T1000 (cell line): Measurements from ENCODE around the gene WDR35.
"Not testable (repeated sequence)": the region's sequence is repeated elsewhere in the genome, so short reads cannot be mapped to it uniquely, and the experiment has no call there.

Source experiments
- DNase-seq: peaks from one replicate; lab custom pipeline; 2025; ENCODE audit warnings: mixed read lengths; lab: John Stamatoyannopoulos, UW

Gene WDR35

DNA sequence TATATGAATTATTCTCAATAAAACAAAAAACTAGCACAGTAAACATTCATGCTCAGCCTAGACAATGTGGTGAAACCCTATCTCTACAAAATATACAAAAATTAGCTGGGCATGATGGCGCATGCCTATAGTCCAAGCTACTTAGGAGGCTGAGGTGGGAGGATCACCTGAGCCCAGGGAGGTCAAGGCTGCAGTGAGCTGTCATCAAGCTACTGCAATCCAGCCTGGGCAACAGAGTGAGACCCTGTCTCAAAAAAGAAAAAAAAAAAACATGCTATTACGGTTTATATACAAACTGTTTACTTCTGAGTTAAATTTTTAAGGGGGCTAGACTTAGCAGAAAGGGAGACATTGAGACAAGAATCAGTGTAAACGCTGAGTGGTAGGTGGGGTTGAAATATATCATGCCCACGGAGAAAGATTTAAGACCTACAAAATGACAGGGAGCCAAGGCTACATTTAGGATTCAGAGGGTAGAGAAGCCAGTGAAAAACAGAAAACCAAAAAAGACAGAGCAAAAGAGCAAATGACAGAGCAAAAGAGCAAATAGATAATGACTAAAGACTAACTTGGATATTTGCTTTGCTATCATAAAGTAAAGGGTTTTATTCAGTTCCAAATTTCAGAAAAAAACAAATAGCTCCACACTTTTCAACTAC lies 95.6 kb downstream of the WDR35 start:
- DNase-seq, result no peak

DNA sequence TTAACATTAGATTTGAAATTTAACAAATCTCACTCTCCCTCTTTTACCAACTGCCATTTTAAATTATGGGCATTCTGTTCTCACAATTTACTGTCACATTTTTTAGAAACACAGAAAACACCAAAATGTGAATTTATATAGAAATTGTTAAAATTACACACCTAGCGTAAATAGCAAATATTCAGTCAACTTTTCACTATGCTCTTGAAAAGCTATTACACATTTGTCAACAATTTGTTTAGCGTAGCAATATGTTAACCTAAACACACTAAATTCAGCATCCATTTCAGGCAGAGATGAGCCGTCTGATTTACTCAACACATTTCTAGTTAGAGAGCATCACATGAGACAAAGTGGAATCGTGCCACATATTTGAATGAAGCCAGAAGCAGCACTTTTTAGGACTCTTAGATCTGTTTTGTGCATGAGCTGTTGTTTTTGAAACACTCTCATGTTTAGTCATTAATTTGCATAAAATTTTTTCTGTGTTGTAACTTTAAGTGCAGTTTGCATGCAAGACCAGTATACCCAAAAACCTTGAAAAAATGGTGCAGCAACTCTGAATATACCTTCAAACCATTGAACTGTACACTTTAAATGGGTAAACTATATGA lies 96.3 kb downstream of the WDR35 start:
- DNase-seq, result no peak

DNA sequence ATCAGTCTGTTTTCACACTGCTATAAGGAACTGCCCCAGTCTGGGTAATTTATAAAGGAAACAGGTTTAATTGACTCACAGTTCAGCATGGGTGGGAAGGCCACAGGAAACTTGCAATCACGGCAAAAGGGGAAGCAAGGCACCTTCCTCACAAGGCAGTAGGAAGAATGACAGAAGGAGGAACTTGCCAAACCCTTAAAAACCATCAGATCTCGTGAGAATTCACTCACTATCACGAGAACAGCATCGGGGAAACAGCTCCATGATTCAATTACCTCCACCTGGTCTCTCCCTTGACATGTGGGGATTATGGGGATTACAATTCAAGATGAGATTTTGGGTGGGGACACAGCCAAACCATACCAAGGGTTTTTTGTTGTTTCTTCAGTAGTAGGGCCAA lies 97.9 kb downstream of the WDR35 start:
- DNase-seq, result not testable (repeated sequence)

DNA sequence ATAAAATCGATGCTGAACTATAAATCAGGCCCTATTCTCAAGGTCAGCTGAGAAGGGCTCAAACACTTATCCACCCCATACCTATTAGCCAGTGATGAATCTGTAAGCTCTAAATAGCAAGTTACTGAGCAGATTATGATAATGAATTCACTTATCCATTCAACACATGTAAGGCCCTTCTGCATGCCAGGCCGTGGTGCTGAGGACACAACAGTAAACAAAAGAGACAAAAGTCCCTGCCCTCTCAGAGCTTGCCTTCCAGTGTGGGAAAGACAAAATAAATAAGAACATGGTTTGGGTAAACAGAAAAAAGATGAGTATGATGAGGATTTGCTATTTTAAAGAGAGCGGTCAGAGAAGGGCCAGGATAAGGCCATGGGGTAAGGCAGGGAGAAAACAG lies 99.8 kb downstream of the WDR35 start:
- DNase-seq, result no peak

- no peak for DNase-seq
Observed at GRCh38 chr2:19888831-19889230, 101.1 kb downstream of the WDR35 start.

DNA sequence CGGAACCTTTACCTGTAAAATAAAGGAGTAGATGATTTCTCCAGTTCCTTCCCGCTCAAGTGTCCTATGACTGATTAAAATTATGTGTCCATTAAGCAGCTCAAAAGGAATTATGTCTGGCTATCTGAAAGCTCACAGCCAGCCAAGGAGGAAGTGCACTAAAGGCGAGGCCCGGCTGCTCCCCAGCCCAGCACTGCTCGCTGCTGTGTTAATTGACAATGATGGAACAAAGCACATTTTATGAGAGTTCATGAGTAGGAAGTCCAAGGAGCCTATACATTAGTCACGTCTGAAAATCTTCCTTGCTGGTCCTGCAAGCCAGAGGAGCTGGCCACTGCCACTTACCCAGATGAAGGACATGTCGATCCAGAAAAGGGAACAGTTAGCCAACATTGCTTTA lies 102.4 kb downstream of the WDR35 start:
- DNase-seq, result no peak

DNA sequence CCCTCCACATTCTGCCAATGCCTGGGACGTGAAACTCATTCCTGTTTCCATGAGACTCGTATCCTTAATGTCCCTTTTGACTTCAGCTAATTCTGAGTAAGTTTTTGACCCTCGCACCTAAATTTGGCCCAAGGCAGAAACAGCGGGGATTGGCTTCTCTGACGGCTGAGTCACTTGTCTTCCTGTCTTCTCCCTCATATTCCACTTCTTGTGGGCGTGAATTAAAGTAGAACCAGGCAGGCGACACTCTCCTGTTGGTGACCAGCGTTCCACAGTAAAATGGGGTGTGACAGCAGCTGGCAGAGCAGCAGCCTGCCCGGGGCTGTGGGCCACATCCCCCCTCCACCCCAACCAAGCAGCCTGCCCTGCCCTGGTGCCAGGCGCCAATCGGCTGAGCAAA lies 103.6 kb downstream of the WDR35 start:
- no peak for DNase-seq

GRCh38 chr2:19885791-19886190 lies 104.1 kb downstream of the WDR35 start:
- no peak for DNase-seq

DNA sequence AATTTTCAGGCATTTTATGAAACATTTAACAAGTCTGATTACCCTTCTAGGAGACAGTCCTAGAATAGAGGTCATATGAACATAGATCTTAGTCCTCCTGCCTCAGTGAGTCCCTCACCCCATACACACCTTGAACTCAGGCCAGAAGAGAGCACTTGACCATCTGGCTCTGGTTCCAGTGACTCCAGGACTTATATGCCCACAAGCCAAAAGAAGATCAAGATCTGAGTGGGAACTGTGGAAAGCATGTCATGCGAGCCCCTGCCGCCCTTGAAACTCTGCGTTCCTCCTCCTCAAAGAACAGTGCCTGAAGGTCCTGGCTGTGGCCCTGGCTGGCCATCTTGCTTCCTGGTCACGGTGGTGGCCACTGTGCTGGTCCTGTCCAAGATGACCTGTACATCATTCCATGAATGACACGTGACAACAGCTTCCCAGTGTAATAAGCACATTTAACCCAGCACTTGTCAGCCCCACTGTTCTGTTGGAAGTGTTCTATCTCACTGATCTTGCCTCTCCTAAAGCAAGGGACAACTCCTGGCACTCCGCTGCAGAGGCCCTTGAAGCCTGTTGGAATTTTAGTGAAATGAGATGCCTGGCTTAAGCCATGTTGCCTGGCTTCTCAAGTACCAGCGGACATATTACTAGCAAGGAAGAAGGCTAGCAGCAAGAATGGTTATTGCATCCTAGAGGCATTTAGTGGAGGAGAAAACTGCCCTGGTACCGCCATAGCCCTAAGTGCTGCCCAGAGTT lies 105.8 kb downstream of the WDR35 start:
- no peak for DNase-seq

DNA sequence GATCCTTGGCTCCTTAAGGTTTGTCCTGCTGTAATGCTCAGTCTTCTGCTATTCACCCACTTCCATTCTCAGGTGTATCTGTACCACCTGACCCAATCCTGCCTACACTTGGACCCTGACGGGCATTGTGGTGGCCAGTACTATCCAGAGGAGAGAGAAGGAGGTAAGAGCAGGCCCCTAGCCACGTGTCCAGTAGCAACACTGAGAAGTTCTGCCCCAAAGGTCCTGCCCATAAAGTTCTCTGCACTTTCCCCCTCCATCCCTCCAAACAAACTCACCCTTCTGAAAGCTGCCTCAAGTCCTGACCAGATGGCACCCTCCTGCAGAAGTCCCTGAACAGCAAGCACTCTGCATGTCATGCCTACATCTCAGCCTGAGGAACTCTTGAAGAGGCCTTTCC lies 106.4 kb downstream of the WDR35 start:
- no peak for DNase-seq

DNA sequence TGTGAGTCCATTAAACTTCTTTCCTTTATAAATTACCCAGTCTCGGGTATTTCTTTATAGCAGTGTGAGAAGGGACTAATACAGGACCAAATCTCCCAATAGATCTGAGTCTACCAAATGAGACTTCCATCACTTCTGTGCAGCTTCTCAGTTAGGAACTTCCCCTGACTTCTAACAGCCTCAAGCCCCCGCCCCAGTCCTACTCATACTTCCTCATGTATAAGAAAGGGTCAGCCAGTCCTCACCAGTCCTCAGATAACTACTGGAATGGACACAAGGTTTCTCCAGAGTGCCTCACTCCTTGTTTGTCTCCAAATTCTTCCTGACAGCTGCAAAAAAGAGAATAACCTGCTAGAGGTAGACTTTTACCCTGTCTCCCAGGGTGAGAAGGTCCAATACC lies 107.6 kb downstream of the WDR35 start:
- no peak for DNase-seq

- DNase-seq, result no peak
Observed at GRCh38 chr2:19881908-19882265, 108.0 kb downstream of the WDR35 start.

DNA sequence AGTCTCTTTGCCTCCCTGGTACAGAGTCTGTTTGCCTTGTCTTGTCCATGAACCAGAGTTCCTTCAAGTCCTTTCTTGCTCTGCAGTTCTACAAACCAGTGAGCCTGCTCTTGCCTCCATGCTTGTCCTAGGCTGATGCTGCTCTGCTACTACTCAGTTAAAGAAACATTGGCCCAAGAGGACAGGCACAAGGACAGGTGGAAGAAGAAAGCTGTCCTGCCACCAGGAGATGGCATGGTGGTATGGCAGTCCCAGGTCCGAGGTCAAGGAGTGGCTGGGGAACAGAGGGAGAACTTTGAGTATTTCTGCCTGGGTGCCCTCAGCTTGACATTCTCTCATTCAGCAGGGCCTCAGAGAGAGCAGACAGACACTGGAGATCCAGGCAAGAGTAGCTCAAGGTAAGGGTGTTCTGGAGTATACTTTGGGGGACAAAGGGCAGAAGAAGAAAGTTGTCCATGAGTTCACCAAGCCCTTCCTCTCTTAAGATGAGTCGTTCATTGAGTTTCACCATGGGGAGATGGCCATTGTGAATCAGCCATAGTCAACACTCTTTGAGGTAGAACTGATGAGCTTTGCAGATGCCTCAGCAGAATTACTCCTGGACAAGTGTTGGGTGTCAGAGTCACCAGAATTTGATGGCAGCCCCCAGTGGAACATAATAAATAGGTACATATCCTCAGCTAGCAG lies 108.5 kb downstream of the WDR35 start:
- DNase-seq, result no peak

- not testable (repeated sequence) for DNase-seq
Observed at GRCh38 chr2:19880191-19880590, 109.7 kb downstream of the WDR35 start.

DNA sequence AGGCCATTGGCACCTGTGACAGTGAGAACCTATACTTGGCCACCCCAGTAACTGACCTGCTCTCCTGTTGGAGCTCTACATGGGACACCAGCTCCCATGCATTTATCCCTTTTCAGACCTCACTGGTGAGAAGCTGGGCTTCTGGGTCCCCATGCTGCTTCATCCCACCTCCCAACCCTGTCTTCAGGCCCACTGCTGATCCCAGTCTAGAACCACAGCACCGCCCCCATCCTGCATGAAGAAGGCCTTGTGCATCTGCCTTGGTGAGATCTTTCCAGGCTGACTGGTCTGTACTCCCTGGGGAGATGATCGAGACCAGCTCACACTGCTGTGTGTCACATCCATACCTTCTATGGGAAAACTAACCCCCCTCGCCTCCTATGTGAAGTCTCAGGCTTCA lies 110.8 kb downstream of the WDR35 start:
- DNase-seq, result no peak

DNA sequence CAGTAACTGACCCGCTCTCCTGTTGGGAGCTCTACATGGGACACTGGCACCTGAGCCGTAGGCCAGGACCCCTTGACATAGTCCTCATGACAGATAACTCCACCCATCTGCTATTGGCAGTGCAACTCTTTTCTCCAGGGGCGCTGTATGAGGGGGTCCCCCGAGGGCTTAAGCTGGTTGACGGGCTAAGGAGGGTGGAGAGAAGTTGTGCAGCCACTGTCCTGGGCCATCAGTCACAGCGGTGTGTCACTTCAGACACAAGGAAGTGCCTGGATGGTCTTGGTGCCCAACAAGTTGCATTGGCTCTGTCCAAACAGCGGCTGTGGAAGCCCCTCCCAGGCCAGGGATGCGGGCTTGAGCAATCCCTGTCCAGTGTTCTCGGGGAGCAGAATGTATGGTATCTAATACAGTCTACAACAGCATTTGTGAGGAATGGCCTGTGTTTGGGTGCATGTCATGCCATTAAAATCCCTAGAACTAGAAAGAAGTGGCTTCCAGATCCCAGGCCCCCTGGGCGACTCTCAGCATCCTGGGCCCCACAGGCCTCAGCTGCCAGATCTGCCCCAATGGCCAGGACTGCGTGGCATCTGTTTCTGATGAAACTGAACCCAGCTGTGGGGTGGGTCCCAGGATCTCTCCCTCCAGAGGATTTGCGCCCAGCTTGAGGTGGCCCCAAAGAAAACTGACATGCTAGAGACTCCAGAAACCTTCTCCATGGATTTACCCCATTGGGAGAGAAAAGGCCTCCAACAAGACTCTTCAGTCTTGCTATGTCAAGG lies 111.4 kb downstream of the WDR35 start:
- no peak for DNase-seq

- no peak for DNase-seq
Observed at GRCh38 chr2:19876751-19877150, 113.2 kb downstream of the WDR35 start.

- DNase-seq, result no peak
Observed at GRCh38 chr2:19875280-19875679, 114.6 kb downstream of the WDR35 start.

- DNase-seq, result no peak
Observed at GRCh38 chr2:19874726-19875125, 115.2 kb downstream of the WDR35 start.

GRCh38 chr2:19873014-19873413 lies 116.9 kb downstream of the WDR35 start:
- no peak for DNase-seq

GRCh38 chr2:19872302-19872701 lies 117.6 kb downstream of the WDR35 start:
- no peak for DNase-seq

- DNase-seq, result no peak
Observed at GRCh38 chr2:19871836-19872235, 118.1 kb downstream of the WDR35 start.
